ENCODE measurements around the gene ADRB1.

Gene ADRB1

DNA sequence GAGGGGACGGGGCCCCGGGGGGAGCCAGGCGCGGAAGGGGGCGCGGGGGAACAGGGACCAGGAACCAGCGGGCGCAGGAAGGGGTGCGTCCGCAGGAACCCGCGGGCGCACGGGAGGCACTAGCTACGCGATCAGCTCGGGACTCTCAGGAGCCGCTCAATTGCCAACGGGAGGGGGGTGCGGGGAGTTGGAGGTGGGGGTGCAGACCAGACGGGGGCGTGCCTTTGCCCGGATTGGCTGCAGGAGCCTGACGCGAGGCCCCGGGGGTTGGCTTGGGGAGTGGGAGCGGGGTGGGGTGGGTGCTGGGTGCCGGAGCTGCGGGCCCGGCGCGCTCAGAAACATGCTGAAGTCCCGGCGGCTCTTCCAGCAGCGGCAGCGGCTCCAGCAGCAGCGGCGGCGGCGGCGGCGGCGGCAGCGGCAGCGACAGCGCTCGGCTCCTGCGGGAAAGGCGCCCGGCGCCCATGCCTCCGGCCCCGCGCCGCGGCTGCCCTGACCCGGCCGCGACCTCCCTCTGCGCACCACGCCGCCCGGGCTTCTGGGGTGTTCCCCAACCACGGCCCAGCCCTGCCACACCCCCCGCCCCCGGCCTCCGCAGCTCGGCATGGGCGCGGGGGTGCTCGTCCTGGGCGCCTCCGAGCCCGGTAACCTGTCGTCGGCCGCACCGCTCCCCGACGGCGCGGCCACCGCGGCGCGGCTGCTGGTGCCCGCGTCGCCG lies at the start of gene ADRB1:
TSS of gene ADRB1 (plus strand) at position 335 of the 715 bp plus-strand sequence. CDS start at position 602, 267 bp downstream.
- peak; percentile 13 for DNase-seq (ENCODE audit: low read depth)

DNA sequence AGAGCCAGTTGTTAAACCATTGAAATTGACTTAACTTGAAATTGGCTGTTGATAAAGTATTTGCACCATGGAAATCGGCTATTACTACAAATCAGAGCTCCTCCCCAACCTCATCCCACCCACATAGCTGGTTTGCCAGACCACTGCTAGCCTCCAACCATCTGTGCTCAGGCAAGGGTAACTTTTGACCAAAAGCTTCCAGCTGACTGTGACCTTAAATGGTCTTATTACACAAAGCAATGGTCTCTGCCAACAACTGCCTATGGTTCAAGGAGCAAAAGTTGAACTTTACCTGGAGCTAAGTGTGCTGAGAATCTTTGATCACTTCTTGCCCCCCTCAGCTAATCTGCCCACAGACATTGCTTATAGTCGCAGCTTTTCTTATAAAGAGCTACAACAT lies 48.5 kb upstream of the ADRB1 start:
- no peak for DNase-seq (ENCODE audit: low read depth)

DNA sequence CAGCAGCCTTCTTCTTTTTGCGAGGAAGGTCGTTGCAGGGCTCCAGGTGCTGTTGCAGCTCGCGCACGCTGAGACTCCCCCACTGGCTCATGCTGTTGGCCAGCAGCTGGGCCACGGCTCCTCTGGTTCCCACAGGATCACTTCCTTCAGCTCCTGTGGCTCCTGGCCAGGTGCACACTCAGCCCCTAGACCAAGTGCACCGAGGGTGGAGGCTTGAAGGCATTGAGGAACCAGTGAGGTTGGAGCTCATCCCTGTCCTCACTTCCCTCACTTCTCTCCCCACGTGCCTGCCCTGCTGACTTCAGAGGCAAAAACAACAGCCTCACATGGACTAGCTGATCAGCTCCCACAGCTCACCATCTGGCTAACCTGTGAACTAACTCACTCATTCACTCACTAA lies 46.2 kb upstream of the ADRB1 start:
- no peak for DNase-seq (ENCODE audit: low read depth)

DNA sequence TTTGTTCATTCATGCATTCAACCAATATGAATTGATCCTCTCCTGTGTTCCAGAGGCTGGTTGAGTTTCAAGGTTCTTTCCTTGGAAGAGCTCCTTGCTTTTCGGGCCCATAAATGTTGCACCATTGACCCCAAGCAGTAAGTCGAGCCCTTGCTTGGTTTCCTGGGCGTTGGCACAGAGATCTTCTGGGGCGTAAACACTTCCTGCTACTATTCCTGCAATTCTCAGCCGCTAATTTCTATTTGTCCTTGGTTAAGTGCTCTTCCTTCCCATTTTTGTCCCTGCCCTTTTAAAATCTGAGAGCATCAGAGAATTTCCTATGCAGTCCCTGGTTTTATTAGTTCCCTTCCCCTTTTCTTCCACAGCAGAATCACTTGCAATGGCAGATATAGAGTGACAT lies 44.1 kb upstream of the ADRB1 start:
- DNase-seq (ENCODE audit: low read depth): no peak

DNA sequence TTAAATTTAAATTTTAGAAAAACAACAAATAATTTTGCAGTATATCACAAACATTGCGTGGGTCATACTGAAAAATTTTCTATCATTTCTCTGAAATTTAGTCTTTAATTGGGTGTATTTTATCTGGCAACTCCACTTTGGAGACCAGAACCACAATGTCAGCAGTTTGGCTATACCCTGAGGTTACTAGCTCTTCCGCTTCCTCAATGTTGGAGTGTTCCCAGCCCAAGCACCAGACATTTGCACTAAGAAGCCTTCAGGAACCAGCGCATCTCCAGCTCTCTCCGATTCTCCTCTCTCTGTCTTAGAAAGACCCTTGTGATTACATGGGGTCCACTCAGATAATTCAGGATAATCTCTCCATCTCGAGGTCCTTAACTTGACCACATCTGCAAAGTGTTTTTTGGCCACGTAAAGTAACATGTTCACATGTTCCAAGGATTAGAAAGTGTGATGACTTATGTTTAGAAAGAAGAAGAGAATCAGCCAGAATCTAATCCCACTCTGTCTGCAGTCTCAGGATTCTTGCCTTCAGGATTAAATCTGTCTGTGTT lies 43.1 kb upstream of the ADRB1 start:
- no peak for DNase-seq (ENCODE audit: low read depth)

DNA sequence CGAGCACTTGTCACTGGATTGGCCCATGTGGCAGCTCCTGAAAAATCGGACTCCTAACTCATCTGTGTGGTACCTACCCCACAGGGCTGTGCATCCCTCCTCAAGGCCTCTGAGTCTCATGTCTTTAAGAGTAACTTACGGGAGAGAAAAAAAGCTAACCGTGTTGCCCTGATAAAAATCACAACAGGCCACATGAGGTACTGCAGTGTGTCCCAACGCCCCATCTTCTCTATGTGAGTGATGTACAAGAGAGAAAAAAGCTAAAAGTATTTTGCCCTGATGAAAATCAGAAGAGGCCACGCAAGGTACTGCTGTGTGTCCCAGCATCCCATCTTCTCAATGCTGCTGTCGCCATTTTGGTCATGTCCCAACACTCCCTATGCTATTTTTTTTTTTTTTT lies 41.2 kb upstream of the ADRB1 start:
- no peak for DNase-seq (ENCODE audit: low read depth)

DNA sequence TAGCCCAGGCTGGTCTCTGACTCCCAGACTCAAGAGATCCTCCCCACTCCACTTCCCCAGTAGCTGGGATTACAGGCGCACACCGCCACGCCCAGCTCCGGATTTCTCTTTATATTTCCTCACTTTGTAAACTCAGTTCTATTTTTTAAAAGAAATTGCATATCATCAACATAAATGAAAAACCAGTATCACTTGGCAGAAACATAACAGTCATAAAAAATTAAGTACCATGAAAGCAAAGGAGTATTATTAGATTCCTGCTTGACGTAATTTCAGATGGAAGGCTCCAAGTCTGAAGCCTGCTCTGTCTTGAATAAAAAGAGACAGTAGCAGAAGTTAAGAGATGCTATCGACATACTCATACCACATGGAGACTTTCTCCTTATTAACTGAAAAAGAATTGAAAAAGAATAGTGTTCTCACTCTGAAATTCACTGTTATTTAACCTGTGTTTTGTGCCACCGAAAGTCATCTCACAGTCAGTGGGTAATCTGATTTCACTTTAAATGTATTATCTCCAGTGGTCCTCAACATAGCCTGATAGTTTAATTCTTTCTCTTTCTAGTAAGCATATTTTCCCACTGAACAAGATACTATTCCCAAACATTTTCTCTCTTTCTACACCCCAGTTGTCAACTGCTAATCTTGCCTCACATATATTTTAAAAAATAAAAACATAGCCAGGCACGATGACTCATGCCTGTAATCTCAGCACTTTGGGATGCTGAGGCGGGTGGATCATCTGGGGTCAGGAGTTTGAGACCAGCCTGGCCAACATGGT lies 40.3 kb upstream of the ADRB1 start:
- DNase-seq (ENCODE audit: low read depth): no peak

DNA sequence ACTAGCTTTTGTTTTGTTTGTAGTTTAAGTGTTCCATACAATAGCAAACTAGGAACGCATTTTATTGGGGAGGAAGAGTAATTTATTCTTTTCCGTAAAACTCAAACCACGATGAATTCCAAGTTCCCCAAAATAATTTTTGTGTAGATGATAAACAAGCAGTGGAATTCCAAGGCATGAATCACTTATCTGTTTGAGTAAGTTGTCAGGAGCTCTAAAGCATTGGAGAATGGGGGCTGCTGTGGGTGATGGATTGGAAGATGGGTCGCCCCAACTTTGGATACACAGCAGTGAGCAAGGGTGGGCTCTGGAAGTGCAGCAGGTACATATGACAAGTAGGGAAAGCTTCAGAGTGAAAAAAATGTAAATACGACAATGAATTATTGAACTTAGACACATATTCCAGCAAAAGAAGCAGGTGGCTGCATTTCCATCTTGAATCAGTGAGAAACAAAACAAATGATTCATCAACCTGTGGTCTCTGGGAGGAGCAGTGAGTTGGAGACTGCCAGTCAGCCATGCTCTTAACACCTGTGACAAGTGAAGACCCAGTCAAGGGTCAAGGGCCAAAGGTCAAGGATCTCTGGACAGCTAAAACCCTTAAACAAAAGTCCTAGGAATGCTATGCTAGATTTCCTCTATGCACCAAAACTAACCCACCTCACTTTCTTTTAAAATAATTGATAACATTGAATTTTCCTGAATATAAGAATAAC lies 34.2 kb upstream of the ADRB1 start:
- no peak for DNase-seq (ENCODE audit: low read depth)

DNA sequence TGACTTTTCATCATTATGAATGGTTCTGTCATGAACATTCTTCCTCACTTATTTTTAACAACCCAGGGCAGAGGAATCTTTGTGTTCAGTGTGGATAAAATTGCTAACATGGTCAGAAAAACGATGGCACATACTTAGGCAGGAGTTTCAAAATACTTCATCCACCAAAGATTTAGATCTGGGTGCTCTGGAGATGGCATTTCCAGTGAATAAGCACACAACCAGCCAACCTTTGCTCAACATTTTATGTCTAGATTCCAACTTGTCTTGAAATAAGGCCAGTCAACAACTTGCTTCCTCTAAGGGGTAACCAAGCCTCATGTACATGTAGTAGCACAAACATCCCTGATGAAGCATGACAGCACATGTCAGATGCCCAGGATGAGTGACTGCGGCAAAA lies 33.4 kb upstream of the ADRB1 start:
- no peak for DNase-seq (ENCODE audit: low read depth)

DNA sequence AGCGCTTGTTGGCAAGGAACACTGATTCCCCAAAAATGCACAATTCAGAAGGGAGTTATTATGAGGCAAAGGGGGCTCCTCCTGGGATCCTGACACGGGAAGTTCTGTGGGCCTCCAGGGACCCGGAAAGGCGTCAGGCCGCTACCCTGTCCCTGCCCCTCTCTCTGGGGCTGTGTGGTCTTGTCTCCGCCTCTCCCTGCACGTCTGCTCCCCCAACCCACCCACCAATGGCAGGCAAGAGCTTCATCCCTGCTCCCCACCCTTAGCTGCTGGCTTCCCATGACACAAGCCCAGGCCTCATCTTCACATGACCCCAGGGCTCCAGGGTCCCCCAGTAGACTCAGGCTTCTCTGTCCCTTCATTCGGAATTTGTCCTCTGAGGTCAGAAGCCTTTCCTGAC lies 31.0 kb upstream of the ADRB1 start:
- no peak for DNase-seq (ENCODE audit: low read depth)

DNA sequence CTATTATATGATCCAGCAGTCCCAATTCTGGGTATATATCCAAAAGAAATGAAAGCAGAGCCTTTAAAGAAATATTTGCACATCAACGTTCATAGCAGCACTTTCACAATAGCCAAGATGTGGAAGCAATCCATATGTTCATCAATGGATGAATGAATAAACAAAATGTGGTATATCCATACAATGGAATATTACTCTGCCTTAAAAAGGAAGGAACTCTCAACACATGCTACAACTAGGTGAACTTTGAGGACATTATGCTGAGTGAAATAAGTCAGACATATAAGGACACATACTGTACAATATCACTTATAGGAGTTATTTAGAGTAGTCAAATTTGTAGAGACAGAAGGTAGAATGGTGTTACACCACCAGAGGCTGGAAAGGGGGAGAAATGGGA lies 28.0 kb upstream of the ADRB1 start:
- no peak for DNase-seq (ENCODE audit: low read depth)

DNA sequence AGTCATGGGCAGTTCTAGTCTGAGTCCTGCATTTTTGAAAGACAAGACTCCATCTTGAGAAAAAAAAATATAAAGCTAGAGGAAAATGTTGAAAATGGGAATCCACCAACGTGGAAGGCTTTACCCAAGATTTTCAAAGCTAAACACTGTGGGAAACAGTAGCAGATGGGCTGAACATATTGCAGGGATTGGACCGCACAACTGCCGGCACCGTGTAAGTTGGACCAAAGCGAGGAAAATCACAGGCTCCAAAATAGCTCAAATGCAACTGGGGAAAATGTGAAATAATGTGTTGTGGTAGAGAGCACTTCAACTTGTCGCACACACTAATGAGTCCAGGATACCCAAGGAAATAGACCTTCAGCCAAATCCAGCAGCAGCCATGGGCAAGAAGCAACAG lies 26.4 kb upstream of the ADRB1 start:
- DNase-seq (ENCODE audit: low read depth): no peak

DNA sequence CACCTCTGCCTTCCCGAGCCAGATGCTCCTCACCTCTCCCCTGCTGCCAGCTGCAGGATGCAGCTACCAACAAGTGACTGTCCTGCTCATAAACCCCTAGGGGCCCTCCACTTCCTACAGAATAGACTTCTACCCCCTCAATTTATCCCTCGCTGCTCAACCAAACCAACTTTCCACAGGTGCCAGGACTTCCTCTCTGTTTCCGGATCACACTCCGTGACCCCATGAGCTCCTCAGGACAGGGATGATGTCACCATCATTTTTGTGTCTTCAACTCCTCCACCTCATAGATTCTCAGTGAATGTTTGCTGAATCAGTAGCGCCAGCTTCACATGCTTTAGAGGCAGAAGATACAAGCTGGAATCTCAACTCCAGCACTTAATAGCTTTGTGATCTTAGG lies 25.8 kb upstream of the ADRB1 start:
- no peak for DNase-seq (ENCODE audit: low read depth)

DNA sequence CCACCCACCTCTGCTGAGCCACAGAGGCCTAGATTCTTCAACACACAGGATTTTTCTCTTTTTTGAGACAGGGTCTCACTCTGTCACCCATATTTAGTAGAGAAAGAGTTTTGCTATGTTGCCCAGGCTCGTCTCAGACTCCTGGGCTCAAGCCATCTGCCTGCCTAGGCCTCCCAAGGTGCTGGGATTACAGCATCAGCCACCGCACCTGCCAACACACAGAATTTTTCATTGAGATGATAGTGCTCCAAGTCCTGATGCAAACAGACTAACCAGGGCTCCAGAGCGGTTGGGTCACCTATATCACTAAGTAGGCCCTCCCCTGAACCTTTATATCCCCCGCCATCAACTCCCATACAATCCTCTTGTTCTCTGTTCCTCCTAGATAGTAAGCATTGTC lies 24.4 kb upstream of the ADRB1 start:
- no peak for DNase-seq (ENCODE audit: low read depth)

DNA sequence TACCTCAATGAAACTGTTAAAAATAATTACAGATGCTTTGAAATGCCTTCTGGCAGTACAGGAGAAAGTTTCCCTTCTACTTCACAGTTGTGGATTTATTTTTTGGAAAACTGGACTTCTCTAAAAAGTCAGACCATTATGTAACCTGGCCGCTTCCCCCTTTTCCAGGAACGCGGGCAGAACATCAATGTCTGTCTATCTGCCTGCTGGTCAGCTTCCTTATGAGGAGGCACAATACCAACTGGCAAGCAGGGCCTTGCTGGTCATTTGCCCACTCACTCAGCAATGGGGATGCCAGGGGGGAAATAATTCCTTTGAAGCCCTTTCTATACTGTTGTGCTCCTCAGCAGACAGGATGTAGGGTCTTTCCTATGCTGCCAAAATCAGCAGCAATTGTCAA lies 22.5 kb upstream of the ADRB1 start:
- no peak for DNase-seq (ENCODE audit: low read depth)

DNA sequence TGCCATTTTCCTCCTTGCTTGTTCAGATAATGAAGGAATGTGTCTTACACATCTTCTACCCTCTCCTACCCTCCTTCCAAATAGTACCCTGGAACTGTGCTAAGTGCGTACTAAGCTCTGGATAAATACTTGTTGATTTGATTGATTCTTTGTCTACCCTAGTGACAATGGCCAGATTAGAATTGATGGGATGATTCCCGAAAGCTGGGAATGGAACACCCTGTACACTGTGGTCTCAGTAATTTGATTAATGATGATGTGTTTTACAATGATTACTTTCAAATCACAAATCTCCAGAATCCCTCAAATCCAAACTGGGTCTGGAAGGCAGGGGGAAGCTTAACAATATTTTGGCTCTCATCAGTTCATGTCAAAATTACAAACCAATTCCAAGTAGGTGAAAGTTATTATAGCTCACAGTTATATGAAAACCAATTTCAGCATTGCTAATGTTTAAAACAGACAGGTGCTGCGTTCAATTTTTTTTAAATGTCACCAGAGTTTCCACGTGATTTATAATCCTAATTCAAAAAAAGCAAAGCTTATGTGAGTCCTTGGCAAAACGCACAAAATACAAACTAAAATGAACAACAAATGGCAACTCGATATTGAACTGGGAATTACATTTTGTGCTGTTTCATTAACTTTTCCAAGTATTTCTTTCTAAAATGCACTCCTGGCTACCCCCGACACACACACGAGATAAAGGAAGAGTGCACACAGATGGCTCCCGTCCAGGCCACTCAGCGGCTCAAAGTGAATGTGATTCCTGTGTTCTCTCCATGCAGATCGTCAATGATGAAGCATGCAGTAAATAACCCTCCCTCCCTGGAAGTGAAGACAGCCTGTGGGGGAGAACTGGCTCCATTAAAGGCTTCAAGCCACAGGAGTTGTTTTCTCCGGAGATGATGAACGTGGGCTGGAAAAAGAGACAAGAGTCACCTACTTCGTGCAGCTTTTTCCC lies 21.7 kb upstream of the ADRB1 start:
- no peak for DNase-seq (ENCODE audit: low read depth)

DNA sequence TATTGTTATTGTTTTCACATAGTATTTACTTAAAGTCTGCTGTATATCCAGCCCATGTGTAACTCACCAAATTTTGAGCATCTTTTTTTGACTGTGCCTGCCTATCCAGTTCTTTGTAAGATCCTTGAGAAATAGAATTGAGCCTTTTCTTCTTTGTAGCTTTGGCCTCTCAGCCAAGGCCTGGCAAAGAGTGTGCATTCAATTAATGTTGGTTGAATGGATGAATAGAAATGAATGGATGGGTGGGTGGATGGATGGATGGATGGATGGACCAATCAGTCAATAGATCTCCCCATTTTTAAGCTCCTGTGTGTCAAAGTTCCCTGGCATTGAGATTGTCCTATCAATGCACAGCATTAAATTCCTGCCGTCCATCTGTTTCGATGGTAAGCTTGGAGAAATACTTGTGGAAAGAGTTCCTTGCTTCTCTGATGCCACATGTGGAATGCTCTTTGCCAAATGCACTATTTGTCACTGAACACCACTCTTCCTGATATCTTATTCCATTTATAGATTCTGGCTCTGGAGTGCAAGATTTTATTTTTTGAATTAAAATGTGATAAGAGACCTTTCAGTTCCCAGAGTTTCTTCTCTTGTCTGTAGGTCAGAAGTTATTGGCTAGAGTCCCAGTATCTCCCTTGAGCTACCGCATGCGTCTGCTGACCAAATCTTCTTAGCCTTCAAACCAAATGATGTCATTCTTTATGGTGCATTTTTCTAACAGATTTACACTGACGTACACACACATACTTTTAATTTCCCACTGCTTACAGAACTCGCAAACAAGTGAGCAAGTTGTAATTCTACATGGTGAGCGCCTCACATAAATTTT lies 20.7 kb upstream of the ADRB1 start:
- DNase-seq (ENCODE audit: low read depth): no peak

DNA sequence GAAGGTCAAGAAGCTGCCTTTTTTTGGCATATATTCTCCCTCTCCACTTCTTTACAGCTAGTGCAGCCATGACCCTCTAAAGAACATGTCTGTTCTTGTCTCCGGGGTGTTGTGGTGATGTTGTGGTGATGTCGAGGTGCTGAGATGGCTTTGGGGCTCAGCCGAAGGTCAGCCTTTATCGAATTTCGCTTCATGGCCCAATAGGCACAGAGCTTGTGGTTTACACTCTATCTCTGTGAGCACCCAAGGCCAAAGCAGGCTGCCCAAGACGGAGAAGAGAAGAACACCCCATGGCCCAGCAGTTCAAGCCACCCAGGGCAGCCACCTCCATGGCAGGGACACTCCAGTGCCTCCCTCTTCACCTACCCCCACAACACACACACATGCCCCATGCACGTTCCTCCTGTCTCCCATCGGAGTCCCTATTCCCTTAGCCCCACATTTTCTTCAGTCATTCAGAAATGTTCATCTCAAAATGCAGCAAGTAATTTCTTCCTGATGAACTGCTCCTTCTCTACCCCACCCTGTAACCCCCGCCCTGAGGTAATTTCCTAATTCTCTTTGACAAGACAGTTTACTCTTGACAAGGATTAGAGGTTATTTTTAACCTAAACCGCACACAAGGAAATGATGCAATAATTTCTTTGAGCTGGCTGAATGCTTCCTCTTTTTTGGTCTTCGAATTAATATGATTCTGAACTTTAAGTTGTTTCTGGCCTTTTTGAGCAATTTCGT lies 18.6 kb upstream of the ADRB1 start:
- DNase-seq (ENCODE audit: low read depth): no peak

DNA sequence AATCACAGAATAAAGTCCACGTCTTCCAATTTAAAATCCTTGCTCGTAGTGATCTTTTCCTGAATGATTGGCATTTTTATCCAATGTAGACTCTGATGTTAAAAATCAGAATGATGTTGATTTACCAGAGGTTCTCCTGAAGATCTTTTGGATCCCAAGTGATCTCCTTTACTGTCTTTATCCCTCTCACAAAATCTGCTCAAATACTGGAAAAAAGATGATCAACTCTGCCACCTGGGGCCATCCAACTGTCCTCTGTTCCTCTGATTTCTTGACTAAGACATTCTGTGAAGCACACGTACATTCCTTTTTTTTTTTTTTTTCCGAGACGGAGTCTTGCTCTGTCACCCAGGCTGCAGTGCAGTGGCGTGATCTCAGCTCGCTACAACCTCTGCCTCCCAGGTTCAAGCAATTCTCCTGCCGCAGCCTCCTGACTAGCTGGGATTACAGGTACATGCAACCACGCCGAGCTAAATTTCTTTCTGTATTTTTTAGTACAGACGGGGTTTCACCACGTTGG lies 18.0 kb upstream of the ADRB1 start:
- DNase-seq (ENCODE audit: low read depth): no peak
